ENCODE data around the gene ACTN4.

GRCh38 chr19:38717051-38717450 lies 69.6 kb downstream of the ACTN4 start:
- TF ChIP-seq JUN (IDR thresholded peaks at IDR 0.05; ENCODE audit: borderline replicate concordance, insufficient read depth, insufficient read length, low read depth) (no peak), CTCF (IDR thresholded peaks at IDR 0.05; ENCODE audit: extremely low read depth in 1 of 2, insufficient read depth in 1 of 2, low read depth in 1 of 2, low read length in 2 of 2) (no peak), POLR2AphosphoS5 (IDR thresholded peaks at IDR 0.05; ENCODE audit: insufficient read depth, low read depth, low read length) (no peak), EZH2 (IDR thresholded peaks at IDR 0.05; ENCODE audit: borderline replicate concordance, low read depth, low read length, severe bottlenecking) (no peak), FOS (IDR thresholded peaks at IDR 0.05; ENCODE audit: borderline replicate concordance, insufficient read depth, low read length) (no peak), POLR2A (IDR thresholded peaks at IDR 0.05; ENCODE audit: low read depth, low read length) (no peak), GATA2 (IDR thresholded peaks at IDR 0.05; ENCODE audit: insufficient read depth, insufficient read length, low read depth, low read length) (no peak), MAX (IDR thresholded peaks at IDR 0.05; ENCODE audit: insufficient read depth, insufficient read length) (no peak)
